ENCODE measurements around the gene ATG7. TPM values are rescaled to one million over a fixed set of nuclear protein-coding genes. Genes with fewer than 3 reads are reported as not detected.
A peak's percentile ranks its signal among the peaks of the same experiment; 100 is the strongest.

The ATG7 gene
- total and polyA plus RNA-seq, 2 experiments from 2014 or later = 22.2 to 22.9 TPM

DNA sequence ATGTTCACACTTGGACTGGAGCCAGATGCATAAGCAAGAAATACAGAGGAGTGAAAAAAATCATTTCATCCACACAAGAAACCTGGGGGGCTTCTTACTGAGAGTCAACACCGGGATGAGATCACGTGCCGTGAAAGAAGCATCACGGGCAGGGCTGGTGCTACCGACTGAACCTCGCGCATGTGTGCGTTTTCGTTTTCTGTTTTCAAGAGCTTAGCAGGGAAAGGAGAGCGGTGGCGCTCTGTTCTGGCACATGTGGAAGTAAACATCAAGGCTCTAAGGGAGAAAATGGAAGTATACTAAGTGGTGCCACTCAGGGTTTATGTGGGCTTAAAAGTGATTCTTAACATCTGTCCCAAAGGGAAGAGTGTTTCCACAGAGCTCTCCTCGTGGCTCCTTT lies 315.6 kb downstream of the ATG7 start:
- no peak overlapping the region for H3K27ac ChIP-seq
- H3K36me3 ChIP-seq = no peaks in the 10 kb centered on the region
- peaks cover 58% of the 10 kb centered on the region for H3K4me1 ChIP-seq (ENCODE audit: low read depth)
- H3K27me3 ChIP-seq = no peaks in the 10 kb centered on the region
- no peak overlapping the region for H3K4me3 ChIP-seq
- no peaks in the 10 kb centered on the region for H3K9me3 ChIP-seq (ENCODE audit: low read depth)
- TF ChIP-seq, protein P1, sequence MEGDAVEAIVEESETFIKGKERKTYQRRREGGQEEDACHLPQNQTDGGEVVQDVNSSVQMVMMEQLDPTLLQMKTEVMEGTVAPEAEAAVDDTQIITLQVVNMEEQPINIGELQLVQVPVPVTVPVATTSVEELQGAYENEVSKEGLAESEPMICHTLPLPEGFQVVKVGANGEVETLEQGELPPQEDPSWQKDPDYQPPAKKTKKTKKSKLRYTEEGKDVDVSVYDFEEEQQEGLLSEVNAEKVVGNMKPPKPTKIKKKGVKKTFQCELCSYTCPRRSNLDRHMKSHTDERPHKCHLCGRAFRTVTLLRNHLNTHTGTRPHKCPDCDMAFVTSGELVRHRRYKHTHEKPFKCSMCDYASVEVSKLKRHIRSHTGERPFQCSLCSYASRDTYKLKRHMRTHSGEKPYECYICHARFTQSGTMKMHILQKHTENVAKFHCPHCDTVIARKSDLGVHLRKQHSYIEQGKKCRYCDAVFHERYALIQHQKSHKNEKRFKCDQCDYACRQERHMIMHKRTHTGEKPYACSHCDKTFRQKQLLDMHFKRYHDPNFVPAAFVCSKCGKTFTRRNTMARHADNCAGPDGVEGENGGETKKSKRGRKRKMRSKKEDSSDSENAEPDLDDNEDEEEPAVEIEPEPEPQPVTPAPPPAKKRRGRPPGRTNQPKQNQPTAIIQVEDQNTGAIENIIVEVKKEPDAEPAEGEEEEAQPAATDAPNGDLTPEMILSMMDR (IDR thresholded peaks at IDR 0.05; ENCODE audit: low read depth, low read length) = no peak
- no peak for DNase-seq (ENCODE audit: low read depth in 1 of 2, low spot score in 1 of 2)

GRCh38 chr3:11588338-11588737 lies 316.1 kb downstream of the ATG7 start:
- Histone ChIP-seq H3K27ac (peak overlapping the region; percentile 93), H3K4me1 (ENCODE audit: low read depth) (peaks cover 58% of the 10 kb centered on the region)

GRCh38 chr3:11588755-11589154 lies 316.6 kb downstream of the ATG7 start:
- no peak for DNase-seq (ENCODE audit: low read depth in 1 of 2, low spot score in 1 of 2)
- Histone ChIP-seq H3K4me1 (ENCODE audit: low read depth) (peaks cover 58% of the 10 kb centered on the region), H3K4me3 (no peak overlapping the region), H3K36me3 (no peaks in the 10 kb centered on the region), H3K9me3 (ENCODE audit: low read depth) (no peaks in the 10 kb centered on the region), H3K27me3 (no peaks in the 10 kb centered on the region), H3K27ac (peak overlapping the region; percentile 93)
- TF ChIP-seq, protein P1 (IDR thresholded peaks at IDR 0.05; ENCODE audit: low read depth, low read length) = no peak

More at GRCh38 chr3:11588338-11588737, 316.1 kb downstream of the ATG7 start:
- H3K27me3 ChIP-seq = no peaks in the 10 kb centered on the region
- H3K36me3 ChIP-seq = no peaks in the 10 kb centered on the region
- TF ChIP-seq, protein P1 (IDR thresholded peaks at IDR 0.05; ENCODE audit: low read depth, low read length) = no peak
- no peak for DNase-seq (ENCODE audit: low read depth in 1 of 2, low spot score in 1 of 2)
- H3K9me3 ChIP-seq (ENCODE audit: low read depth) = no peaks in the 10 kb centered on the region
- no peak overlapping the region for H3K4me3 ChIP-seq

GRCh38 chr3:11589706-11590105 lies 317.5 kb downstream of the ATG7 start:
- Histone ChIP-seq H3K27ac (peak overlapping the region; percentile 93), H3K4me3 (no peak overlapping the region), H3K36me3 (no peaks in the 10 kb centered on the region), H3K9me3 (ENCODE audit: low read depth) (no peaks in the 10 kb centered on the region), H3K4me1 (ENCODE audit: low read depth) (peaks cover 58% of the 10 kb centered on the region), H3K27me3 (no peaks in the 10 kb centered on the region)
- TF ChIP-seq, protein P1 (IDR thresholded peaks at IDR 0.05; ENCODE audit: low read depth, low read length) = no peak
- no peak for DNase-seq (ENCODE audit: low read depth in 1 of 2, low spot score in 1 of 2)

GRCh38 chr3:11591002-11591355 lies 318.8 kb downstream of the ATG7 start:
- Histone ChIP-seq H3K36me3 (no peaks in the 10 kb centered on the region), H3K27me3 (no peaks in the 10 kb centered on the region), H3K27ac (peak overlapping the region; percentile 93), H3K9me3 (ENCODE audit: low read depth) (no peaks in the 10 kb centered on the region), H3K4me3 (no peak overlapping the region), H3K4me1 (ENCODE audit: low read depth) (peaks cover 52% of the 10 kb centered on the region)
- peak in 1 of 2 donors; percentile 39 for DNase-seq (ENCODE audit: low read depth in 1 of 2, low spot score in 1 of 2)
- TF ChIP-seq, protein P1 (IDR thresholded peaks at IDR 0.05; ENCODE audit: low read depth, low read length) = no peak

Data from cardiac muscle cell (in vitro differentiated cells and primary cell).